OCI-LY3 (cell line): ENCODE data around the gene ALS2.
"Not testable (repeated sequence)": the region's sequence is repeated elsewhere in the genome, so short reads cannot be mapped to it uniquely, and the experiment has no call there.

ENCODE experiments used
- H2AFZ ChIP-seq: fragments of 200-600, 300-600 bp; shearing (Covaris generic); 2 replicates; pipeline ENCODE4 v1.6.0; 2014; ENCODE audit warnings: antibody characterized with exemption, low read depth, low read length
- H3K27ac ChIP-seq: fragments of 200-600, 300-600 bp; sonication (generic); 2 replicates; pipeline ENCODE4 v1.5.1; 2014; ENCODE audit warnings: mild to moderate bottlenecking, low read length, moderate library complexity, mixed read lengths
- H3K27me3 ChIP-seq: fragments of 200-600, 300-600 bp; sonication (generic); 2 replicates; pipeline ENCODE4 v1.6.1; 2014; ENCODE audit warnings: low read depth, low read length, mixed read lengths
- H3K36me3 ChIP-seq: fragments of 200-600, 300-600 bp; sonication (generic); replicated peaks from 2 replicates; pipeline ENCODE3; 2014; ENCODE audit warnings: low read depth, low read length, mixed read lengths
- H3K4me1 ChIP-seq: fragments of 300-600, 200-600 bp; sonication (generic); 2 replicates; pipeline ENCODE4 v1.6.1; 2014; ENCODE audit warnings: low read length, mixed read lengths
- H3K4me2 ChIP-seq: fragments of 200-600, 300-600 bp; sonication (generic); 2 replicates; pipeline ENCODE4 v1.6.1; 2014; ENCODE audit warnings: low read length, mixed read lengths
- H3K4me3 ChIP-seq: fragments of 300-600, 200-600 bp; sonication (generic); 2 replicates; pipeline ENCODE4 v1.5.1; 2014; ENCODE audit warnings: antibody characterized with exemption, mild to moderate bottlenecking, low read length, moderate library complexity
- H3K79me2 ChIP-seq: fragments of 300-600, 200-600 bp; shearing (Covaris generic); 2 replicates; pipeline ENCODE4 v1.6.1; 2014; ENCODE audit warnings: mild to moderate bottlenecking, low read length, mixed read lengths
- H3K9ac ChIP-seq: fragments of 300-600, 200-600 bp; shearing (Covaris generic); 2 replicates; pipeline ENCODE4 v1.6.0; 2014; ENCODE audit warnings: mild to moderate bottlenecking, low read length, moderate library complexity
- H3K9me3 ChIP-seq: fragments of 200-600, 300-600 bp; shearing (Covaris generic); 2 replicates; pipeline ENCODE4 v1.6.1; 2014; ENCODE audit warnings: low read length, mixed read lengths; ENCODE audit not compliant: insufficient read depth
- H4K20me1 ChIP-seq: fragments of 200-600, 300-600 bp; sonication (generic); 2 replicates; pipeline ENCODE4 v1.6.1; 2016; ENCODE audit warnings: low read length, mixed read lengths; ENCODE audit not compliant: insufficient read depth
- CTCF ChIP-seq: fragments of 200-600, 300-600 bp; sonication (generic); IDR thresholded peaks from 2 replicates; pipeline ENCODE4 v1.5.1; 2014; ENCODE audit warnings: antibody characterized with exemption, low read length, low read depth
- EZH2phosphoT487 ChIP-seq: fragments of 200-600 bp; shearing (Covaris generic); IDR thresholded peaks from 2 replicates; pipeline ENCODE4 v1.6.1; 2018; ENCODE audit warnings: antibody characterized with exemption, mixed run types, low read depth

The ALS2 gene

GRCh38 chr2:201821080-201821479 is 40.3 kb upstream of the ALS2 start:
- no peaks in the 10 kb centered on the region for H3K9me3 ChIP-seq
- H3K27ac ChIP-seq: no peak overlapping the region
- no peak overlapping the region for H2AFZ ChIP-seq
- H3K79me2 ChIP-seq: no peaks in the 10 kb centered on the region
- H3K4me2 ChIP-seq: no peak overlapping the region
- no peak overlapping the region for H3K4me3 ChIP-seq
- no peaks in the 10 kb centered on the region for H3K27me3 ChIP-seq
- no peak for TF ChIP-seq CTCF
- H3K9ac ChIP-seq: no peak overlapping the region
- H3K4me1 ChIP-seq: no peaks in the 10 kb centered on the region
- no peaks in the 10 kb centered on the region for H4K20me1 ChIP-seq
- no peaks in the 10 kb centered on the region for H3K36me3 ChIP-seq

GRCh38 chr2:201820383-201821007 is 39.8 kb upstream of the ALS2 start:
- no peaks in the 10 kb centered on the region for H4K20me1 ChIP-seq
- H3K9me3 ChIP-seq: no peaks in the 10 kb centered on the region
- no peaks in the 10 kb centered on the region for H3K36me3 ChIP-seq
- H3K27me3 ChIP-seq: no peaks in the 10 kb centered on the region
- H3K9ac ChIP-seq: no peak overlapping the region
- TF ChIP-seq EZH2phosphoT487 (no peak), CTCF (no peak)
- H3K79me2 ChIP-seq: no peaks in the 10 kb centered on the region
- H3K4me1 ChIP-seq: no peaks in the 10 kb centered on the region
- H3K4me3 ChIP-seq: no peak overlapping the region
- no peak overlapping the region for H2AFZ ChIP-seq
- no peak overlapping the region for H3K4me2 ChIP-seq
- no peak overlapping the region for H3K27ac ChIP-seq

- Histone ChIP-seq H3K27ac (no peak overlapping the region), H3K27me3 (peaks cover 17% of the 10 kb centered on the region; the same call in 1 of the 2 replicates), H3K4me2 (no peak overlapping the region), H4K20me1 (no peaks in the 10 kb centered on the region), H3K4me1 (no peaks in the 10 kb centered on the region), H2AFZ (no peak overlapping the region), H3K4me3 (no peak overlapping the region), H3K9ac (no peak overlapping the region), H3K79me2 (no peaks in the 10 kb centered on the region), H3K36me3 (no peaks in the 10 kb centered on the region), H3K9me3 (no peaks in the 10 kb centered on the region)
- no peak for TF ChIP-seq EZH2phosphoT487
- TF ChIP-seq CTCF: no peak
Measured at GRCh38 chr2:201816657-201817575, 36.2 kb upstream of the ALS2 start.

- no peaks in the 10 kb centered on the region for H3K36me3 ChIP-seq
- peaks cover 17% of the 10 kb centered on the region; the same call in 1 of the 2 replicates for H3K27me3 ChIP-seq
- no peak overlapping the region for H3K9ac ChIP-seq
- no peaks in the 10 kb centered on the region for H3K9me3 ChIP-seq
- TF ChIP-seq CTCF (no peak), EZH2phosphoT487 (no peak)
- H4K20me1 ChIP-seq: no peaks in the 10 kb centered on the region
- no peak overlapping the region for H3K4me3 ChIP-seq
- no peaks in the 10 kb centered on the region for H3K4me1 ChIP-seq
- H3K4me2 ChIP-seq: no peak overlapping the region
- no peak overlapping the region for H3K27ac ChIP-seq
- H2AFZ ChIP-seq: no peak overlapping the region
- no peaks in the 10 kb centered on the region for H3K79me2 ChIP-seq
Measured at GRCh38 chr2:201813996-201814760, 33.4 kb upstream of the ALS2 start.

- H3K79me2 ChIP-seq, H4K20me1 ChIP-seq, H3K36me3 ChIP-seq, H2AFZ ChIP-seq, H3K4me1 ChIP-seq, H3K9ac ChIP-seq, H3K9me3 ChIP-seq, H3K27ac ChIP-seq, H3K4me2 ChIP-seq, H3K4me3 ChIP-seq: not testable (repeated sequence)
- H3K27me3 ChIP-seq: peaks cover 40% of the 10 kb centered on the region
Measured at GRCh38 chr2:201810604-201811003, 29.9 kb upstream of the ALS2 start.
